T1000 (cell line): ENCODE results near the gene NAV2.

Source experiments
- DNase-seq: peaks from one replicate; lab custom pipeline; 2025; ENCODE audit warnings: mixed read lengths; lab: John Stamatoyannopoulos, UW

Gene NAV2

DNA sequence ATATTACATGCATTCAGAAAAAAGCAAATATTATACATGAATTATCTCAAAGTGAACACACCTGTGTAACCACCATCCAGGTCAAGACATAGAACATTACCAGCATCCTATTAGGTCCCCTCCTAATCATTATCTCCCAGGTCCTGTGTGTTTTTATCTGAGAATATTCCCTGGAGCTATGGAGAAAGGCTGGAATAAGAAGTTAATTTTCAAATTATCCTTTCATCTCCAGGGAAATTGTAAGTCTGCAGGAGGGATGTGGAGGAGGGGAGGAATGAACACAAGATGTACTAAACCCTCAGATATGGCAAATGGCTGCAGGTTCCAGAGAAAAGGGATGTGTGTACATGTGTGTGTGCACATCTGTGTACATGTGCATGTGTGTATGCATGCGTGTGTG lies 25.2 kb upstream of the NAV2 start:
- no peak for DNase-seq

DNA sequence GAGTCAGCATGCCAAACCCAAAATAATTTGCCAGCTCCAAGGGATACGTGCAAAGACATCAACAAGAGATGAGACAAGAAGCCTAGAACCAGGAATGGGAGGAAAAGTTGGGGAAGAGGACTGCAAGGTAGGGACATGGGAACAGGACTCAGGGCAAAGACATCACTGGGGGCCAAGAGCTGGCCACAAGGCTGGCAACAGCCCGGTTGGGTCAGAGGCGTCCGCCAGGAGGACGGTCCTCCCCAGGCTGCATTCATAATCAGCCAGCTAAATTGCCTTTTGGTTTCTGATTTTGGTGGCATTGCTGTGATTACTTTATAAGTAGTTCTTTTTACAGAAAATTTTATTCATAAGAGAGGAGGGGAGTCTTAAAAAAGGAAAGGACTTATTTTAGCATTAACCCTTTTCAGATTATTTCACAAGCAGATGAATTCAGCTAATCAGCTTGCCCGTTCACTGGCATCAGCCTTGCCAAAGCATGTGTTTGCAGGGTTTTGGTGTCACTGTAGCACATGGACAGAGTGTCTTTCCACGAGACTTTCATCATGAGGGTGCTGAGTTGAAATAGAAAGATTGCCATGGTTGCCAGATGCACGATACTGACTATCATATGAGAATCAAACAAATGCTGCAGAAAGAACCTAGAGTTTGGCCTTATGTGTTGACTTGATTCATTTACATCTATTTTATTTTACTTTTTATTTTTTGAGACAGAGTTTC lies 23.2 kb upstream of the NAV2 start:
- no peak for DNase-seq

DNA sequence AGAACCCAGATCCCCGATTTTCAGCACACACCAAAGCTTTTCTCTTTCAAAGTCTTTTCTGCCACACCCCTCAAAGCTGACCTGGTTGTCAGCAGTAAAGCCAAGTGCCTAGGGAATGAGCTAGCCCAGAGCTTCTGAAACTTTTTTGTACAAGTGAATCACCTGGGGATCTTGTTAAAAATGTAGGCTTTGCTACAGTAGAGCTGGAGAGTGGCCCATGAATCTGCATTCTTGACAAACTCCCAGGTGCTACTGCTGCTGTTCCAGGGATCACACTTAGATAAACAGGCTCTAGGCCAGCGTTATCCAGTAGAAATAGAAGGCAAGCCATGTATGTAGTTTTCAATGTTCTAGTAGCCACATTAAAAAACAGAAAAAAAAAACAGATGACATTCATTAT lies 21.8 kb upstream of the NAV2 start:
- DNase-seq, result no peak

DNA sequence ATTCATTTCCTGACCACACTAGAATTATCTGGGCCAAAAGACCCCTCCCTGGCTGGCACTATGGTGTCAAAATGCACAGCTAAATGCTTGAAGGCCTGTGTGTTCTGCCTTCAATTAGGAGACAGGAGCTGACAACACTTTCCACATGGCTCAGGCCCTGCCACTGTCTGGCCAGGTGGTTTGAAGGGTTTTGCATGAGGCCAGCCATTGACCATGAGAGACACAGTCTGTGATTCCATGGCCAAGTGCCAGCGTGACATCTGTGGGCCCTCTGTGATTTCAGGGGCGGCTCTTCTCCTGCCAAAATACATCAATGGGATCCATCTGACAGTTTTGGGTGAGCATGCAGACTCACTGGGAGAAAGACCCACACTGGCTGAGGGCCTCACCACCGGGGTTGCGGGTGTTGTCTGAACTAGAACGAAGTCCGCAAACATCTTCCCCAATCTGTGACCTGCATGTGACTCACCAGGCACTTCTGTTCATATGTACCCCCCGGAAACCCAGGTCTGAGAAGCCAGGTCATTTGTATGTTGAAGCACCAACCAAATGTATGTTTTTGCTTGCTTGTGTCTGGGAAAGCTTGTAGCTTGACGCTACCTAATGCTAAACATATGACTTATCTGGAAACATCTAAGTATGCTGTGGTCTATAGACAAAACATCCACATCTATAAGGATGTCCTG lies 20.7 kb upstream of the NAV2 start:
- no peak for DNase-seq

DNA sequence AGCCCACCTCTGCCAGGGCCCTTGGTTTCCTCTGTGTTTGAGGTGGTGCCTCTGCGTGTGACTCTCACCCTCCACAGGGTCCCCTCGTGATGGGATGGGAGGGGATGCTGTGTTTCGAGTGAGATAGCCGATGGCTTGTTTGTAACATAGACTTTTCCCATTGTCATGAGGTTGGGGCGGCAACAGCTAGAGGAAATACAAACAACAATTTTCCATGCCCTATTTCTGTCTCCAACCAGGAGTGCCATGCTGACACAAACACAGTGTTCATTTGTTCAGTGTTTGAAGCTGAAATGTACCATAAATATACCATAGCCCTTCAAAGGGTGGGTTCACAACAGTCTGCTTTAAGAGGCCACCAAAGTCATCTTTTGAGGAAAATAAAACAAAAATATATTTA lies 19.5 kb upstream of the NAV2 start:
- no peak for DNase-seq

DNA sequence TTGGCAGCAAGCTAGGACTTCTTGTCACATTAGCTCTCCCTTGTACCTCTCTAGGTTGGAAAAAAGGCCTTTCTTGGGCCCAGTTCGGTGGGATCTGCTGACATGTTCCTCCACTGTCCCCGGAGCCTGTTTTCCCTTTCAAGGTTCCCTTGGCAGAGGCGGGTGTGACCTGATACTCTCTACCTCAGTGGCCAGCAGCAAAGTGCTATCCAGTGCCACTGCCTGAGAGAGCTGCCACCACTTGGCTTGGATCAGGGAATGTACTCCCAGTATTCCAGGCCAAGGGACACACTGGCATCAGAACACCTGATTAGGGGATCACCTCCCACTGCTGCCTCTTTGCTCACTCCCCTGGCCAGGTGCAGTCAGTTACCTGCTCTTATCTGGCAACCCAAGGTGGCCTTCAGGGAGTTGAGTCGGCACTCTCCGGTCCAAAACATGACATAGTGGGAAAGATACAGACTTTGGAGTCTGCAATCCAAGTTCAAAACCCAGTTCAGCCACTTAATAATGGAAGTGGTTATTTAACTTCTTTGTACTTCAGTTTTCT lies 17.8 kb upstream of the NAV2 start:
- no peak for DNase-seq

DNA sequence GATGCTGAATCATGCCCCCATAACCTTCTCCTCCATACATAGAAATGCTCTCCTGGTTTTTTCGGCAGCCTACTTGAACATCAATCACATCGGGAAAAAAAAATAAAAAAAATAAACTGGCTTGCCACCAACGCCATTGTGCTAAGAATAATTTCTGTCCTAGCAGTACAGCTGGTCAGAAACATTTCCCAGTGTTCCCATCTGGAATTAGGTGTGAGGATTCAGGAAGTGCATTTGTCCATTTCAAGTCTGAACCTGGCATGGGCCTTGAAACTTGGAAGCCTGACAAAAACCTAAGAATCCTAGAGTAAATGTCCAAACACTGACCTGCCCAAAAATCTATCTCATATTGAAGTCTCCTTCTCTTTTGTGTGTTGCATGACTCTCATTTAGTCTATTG lies 16.6 kb upstream of the NAV2 start:
- no peak for DNase-seq

DNA sequence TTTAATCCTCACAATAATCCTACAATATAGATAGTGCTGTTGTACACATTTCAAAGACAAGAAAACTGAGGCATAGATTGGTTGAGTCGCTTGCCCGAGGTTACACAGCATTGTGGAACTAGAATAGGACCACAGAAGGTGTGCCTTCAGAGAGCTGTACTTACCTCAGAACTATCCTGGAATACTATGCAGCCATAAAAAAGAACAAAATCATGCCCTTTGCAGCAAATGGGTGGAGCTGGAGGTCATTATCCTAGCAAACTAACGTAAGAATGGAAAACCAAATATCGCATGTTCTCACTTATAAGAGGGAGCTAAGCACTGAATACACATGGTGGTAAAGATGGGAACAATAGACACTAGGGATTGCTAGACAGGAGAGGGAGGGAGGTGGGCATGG lies 15.7 kb upstream of the NAV2 start:
- no peak for DNase-seq

DNA sequence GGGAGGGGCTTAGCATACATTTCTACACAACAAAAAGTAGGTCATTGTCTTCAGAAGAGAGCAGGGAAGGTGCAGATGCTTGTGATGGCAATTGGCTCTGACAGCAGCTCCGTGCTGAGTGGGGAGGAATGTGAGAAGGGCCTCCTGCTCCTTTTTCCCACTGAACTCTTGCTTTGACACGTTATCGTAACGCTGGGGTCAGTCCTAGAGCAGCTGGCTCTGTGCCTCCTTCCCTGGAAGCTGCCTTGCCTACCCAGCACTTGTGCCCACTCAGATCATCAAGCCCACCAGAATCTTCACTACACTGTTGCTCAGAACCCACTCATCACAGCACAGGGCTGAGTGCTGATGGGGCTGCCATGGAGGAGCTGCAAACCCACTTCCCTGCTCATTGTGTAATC lies 14.9 kb upstream of the NAV2 start:
- DNase-seq, result no peak

DNA sequence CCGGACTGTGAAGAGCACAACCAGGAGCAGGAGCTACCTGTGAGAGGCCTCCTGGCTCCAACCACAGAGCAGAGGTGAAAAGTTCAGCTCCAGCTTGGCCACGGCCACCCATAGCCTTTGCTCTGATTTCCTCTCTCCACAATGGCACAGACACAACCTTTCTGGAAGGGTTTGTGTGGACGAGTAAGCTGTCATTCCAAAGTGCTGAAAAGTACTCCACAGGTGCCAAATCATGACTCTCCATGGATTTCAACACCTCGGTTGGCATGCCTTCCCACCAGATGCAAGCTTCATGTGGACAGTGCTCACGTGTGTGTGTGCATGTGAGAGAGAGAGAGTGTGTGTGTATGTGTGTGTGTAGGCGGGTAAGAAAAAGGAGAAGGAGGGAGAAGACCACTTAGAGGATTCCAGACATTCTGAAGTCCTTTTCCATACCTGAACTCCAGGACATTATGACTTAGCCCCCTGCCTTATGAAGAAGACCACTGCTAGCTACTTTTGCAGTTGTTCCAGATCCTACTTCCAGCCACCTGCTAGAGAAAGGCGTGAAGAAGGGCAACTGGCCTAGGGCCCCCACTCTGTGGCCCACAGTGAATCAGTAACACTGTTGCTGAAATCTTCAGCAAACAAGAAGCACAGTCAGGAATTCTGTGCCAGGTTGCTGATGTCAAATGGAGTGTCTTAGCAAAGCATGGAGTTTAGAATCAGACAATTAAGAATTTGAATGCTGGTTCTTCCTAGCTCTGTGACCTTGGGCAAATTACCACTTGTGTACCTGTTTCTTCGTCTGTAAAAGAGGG lies 13.9 kb upstream of the NAV2 start:
- no peak for DNase-seq

DNA sequence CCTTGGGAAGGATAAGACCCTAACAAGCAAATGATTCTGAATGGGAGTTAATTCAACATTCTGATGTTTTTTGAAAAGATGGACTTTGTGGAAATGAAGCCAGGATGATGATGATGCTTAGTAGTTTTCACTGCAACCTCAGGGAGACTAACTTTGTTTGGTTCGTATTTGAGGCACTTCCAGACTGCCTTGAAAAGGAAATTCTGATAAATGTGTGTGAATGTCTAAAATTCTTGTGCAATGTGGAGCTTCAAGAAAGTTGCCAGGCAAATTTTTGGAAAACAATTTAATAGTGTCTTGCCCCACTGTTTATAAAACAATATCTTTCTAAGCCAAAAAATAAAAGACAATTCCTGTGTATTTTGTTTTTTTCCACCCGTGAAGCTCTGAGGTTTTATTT lies 11.2 kb upstream of the NAV2 start:
- no peak for DNase-seq

DNA sequence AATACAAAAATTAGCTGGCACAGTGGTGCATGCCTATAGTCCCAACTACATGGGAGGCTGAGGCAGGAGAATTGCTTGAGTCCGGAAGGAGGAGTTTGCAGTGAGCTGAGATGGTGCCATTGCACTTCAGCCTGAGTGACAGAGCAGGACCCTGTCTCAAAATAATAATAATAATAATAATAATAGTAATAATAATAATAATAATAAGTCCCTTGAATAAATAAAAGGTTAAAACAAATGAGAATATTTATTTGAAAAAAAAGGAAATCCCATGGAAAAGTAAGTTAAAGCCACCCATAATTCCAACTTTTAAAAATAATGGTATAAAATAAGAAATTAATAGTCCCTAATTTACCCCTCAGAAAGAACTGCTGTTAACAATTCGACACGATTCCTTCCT lies 10.0 kb upstream of the NAV2 start:
- no peak for DNase-seq

DNA sequence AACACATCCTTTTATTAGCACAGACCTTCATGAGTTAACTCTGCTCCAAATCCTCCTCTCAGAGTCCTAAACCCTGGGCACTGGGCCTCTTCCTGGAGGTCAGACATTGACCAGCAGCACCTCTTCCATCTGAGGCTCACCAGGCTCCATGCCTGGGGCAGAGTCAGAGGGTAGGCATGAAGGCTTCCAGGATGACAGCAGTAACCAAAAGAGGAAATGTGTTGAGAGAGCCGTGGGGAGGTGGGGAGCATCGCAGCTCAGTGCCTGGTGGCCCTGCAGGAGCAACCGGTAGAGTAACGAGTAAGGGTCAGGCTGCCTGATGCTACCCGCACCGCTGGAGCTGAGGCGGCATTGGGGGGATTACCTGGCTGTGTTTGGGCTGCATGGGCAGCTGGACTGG lies 9.4 kb upstream of the NAV2 start:
- DNase-seq, result no peak

DNA sequence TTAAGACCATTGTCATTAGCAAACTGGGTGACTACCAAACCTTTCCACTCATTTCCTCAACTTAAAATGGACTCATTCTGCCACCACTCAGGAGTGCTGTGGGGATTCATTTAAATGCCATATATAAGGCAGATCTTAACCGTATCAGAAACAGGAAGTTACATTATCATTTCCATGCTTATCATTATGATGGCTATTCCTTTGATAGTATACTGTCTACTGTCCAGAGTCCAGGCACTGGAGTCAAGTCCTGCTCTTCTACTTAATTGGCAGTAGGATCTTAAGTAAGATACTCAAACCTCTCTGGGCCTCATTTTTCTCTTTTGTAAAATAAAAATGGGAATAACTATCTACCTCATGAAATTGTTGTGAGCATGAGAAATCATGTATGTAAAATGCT lies 8.4 kb upstream of the NAV2 start:
- no peak for DNase-seq

DNA sequence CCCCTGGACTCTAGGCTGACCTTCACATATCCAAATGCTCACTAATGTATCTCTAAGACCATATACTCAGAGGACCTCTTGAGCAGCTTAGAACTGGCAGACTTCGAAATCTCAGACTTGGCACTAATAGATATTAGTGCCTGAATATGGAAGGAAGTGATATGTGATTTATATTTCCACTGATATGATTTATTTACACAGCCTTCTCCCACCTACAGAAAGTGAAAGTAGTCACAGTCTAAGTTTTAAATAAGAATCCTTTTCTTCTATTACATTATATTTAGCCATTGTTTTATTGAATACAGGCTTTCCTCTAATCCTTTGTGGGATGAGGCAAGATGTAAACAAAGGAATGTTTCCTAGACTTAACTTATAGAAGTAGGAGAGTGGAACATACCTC lies 6.7 kb upstream of the NAV2 start:
- no peak for DNase-seq

DNA sequence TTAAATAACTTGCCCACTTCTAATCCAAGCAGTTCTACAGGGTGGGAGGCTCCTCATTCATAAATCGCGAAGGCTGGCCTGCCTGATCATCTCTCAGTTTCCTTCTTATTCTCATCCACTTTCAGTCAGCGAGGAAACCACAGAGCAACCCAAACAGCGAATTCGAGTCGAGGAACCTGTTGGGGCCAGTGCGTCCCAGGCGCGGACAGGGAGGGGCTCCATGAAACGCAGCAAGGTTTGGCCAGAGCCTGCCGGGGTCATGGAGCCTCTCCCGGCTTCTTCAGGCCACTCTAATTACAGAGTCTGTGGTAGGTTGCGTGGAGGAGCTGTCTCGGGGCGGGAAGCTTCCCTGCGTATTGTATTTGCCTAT lies 741 bp upstream of the NAV2 start:
- no peak for DNase-seq

DNA sequence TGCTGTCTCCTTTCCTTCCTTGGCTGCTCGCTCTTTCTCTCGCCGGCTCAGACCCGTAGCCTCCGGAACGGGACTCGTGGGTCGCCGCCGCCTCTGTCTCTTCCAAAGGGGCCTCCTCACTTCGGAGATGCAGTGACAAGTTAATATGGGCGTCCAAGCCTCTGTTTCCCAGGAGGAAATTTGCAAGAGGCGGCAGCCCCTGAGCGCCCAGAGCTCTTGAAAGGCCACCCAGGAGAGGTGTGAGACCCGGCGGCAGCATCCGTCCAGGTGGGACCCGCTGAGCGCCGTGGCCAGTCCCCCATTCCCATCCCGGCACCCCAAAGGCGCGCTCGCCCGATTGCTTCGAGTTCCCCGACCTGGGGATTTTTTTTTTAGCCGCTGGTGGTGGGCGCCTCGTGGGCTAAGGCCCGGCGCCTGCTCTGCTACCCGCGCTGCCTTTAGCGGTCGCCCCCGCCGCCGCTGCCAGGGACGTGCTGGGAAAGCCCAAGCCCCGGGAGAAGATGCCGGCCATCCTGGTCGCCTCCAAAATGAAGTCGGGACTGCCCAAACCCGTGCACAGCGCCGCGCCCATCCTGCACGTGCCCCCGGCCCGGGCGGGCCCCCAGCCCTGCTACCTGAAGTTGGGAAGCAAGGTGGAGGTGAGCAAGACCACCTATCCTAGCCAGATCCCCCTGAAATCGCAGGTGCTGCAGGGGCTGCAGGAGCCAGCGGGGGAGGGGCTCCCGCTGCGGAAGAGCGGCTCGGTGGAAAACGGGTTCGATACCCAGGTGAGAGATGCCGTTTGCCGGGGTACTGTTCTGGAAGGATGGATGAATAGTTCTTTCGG lies 772 bp downstream of the NAV2 start:
- DNase-seq, result no peak

DNA sequence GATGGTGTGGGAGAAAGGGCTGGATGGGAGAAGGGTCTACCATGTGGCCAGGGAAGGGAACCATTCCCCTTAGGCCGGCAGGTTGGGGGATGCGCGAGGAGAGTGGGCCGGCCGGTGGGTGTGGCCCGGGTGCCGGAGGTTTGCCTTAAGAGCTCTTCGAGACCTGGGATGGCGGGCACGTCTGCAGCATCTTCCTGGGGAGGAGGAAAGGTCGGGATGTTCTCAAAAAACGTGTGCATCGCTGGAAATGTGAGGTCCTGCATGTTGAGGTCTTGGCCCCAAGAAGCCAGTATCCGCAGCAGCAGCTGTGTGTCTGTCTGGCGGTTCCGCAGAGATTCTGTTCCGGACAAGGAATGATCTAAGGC lies 1.4 kb downstream of the NAV2 start:
- no peak for DNase-seq

DNA sequence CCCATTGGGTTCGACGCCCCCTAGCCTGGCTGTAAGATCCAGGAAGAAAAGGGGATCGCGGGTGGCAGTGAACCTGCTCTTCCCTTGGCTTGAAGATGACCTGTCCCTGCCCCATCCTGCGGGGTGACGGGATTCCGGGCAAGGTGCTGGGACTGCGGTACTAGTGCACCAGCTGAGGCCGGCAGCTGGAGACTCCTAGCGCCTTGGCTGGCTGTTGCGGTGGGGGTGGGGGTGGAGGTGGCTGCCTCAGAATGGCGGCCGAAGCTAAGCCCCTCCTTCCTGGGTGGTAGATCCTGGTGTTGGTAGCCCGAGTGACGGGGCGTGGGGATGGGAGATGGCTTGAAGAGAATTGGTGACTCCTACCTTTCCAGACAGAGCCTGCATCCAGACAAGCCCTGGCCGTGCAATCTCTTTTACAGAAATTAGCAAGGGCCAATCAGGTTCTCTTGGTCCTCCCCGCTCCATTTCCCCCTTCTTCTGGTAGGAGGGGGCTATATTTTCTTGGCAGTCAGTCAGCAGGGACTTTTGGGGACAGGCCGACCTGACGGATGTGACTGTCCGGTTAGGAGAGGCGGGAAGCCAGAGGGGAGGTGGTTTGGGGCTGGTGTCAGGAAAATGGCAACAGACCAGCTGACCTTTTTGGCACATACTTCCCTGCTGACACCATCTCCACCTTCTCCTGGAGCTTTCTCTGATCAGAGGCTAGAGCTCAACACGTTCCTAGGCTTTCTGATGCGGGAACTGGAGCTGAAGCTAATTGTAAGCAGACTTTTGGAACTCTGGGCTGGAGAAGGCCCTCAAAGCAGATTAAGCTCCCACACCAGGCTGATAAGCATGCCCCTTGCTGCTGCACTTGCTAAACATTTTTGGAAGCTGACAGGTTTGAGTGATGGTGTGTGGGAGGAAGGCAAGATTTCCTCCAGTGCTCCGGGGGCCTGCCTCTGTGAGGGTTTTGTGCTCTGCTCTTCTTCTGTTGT lies 2.0 kb downstream of the NAV2 start:
- DNase-seq, result no peak

DNA sequence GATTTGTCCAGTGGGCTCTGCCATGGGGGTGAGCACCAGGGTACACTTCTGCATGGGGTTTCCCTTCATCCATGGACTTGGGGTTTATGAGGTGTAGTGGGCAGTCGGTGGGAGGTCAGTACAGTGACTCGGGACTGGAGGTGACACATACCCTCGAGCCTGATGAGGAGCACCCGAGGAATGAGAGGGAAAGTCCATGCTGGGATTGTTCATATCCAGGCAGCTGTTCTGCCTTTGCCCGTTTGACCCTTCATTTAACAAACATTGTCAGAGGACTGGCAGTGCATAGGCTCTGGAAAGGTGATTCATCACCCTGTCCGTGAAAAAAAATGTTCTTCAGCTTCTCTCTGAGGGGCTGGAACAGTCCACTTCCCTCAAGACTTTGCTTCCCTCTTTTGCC lies 2.7 kb downstream of the NAV2 start:
- peak; percentile 57 for DNase-seq

DNA sequence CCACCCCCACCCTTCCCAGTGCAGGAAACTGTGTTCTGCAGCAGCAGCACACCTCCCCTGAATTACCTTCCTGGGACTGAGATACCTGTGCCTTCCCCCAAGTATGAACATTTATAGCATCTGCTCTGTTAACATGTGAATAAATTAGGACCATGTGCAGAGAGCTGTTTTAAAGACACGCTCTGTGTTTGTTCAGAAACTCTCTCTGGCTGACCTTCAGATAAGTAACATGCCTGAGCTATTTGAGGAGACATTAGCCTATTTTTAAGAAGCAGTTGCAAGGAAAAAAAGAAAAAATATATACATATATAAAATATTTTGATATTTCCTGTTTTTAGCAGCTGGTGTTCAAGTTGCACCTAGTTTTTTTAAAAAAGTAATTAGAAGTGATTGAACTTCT lies 5.4 kb downstream of the NAV2 start:
- DNase-seq, result no peak
